ENCODE data around the gene AUTS2. TPM values are rescaled to one million over a fixed set of nuclear protein-coding genes. Genes with fewer than 3 reads are reported as not detected.

Gene AUTS2
- total RNA-seq, 5 donors from 2014 or later (not counting 1 experiment from before 2014, with no cell fraction given): 10.6 to 66.2 (median 37.6) TPM

DNA sequence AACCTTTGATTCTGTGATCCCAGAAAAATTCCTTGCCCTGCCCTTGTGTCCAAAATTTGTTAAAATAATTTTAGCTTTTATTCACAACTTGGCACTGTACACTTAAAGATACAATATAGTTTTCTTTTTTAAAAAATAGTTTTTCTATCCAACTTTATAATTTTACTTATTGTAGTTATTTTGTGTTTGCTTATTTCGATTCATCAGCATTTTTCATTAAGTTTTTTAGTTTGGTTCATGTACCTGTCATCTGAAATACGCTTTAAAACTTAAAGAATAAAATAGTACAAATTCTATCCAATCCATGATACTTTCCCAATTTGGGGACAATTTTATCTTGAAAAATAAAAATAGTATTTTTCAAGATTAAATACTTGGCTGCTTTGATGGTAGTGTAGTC is 514.8 kb downstream of the AUTS2 start:
- CTCF ChIA-PET: no interaction called here
- no peaks in the 10 kb centered on the region for H3K4me1 ChIP-seq (ENCODE audit: control insufficient read depth in 1 of 2, extremely low read depth in 1 of 2, insufficient read depth in 2 of 2, low read length in 2 of 2)
- no peak overlapping the region for H3K4me3 Mint-ChIP-seq
- no peak overlapping the region for H3K27ac Mint-ChIP-seq
- H3K36me3 Mint-ChIP-seq: no peaks in the 10 kb centered on the region
- POLR2A ChIA-PET: no interaction called here
- H3K27me3 Mint-ChIP-seq: no peaks in the 10 kb centered on the region
- no peaks in the 10 kb centered on the region for H3K9me3 ChIP-seq
- no CpG with 5 or more reads among the region's 2 CpGs for WGBS (ENCODE audit: insufficient coverage)
- H3K36me3 ChIP-seq (ENCODE audit: control insufficient read depth in 2 of 2, extremely low read depth in 1 of 2, insufficient read depth in 1 of 2, low read length in 1 of 2): no peaks in the 10 kb centered on the region
- H3K27ac ChIP-seq (ENCODE audit: low read length): no peak overlapping the region
- no peaks in the 10 kb centered on the region for H3K27me3 ChIP-seq (replicated peaks in 1 of 2; ENCODE audit: control insufficient read depth in 2 of 2, extremely low read depth in 1 of 2, insufficient read depth in 2 of 2, low read length in 1 of 2)
- ATAC-seq (replicated peaks in 1 of 4): no peak
- H3K9me3 Mint-ChIP-seq: no peaks in the 10 kb centered on the region
- no peaks in the 10 kb centered on the region for H3K4me1 Mint-ChIP-seq
- no peak overlapping the region for H3K4me3 ChIP-seq (ENCODE audit: control insufficient read depth in 1 of 2, extremely low read depth in 1 of 2, low read length in 1 of 2)
- no peak for DNase-seq

DNA sequence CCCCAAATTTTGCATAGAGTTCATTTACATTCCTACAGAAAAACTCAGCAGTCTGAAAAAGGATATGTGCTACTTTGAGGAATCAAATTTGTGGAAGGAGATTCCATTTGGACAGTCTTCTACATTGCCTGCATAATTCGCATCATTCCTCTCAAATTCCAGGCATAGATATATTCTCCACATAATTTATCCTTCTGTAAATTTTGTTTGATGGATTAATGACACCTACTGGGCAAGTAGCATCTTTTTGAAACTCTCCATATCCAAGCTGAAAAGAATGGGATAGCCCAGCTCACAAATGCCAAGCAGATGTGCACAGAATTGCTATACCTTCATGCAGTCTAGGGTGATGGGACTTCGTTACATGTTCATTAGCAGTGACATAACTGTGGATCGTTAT is 515.3 kb downstream of the AUTS2 start:
- POLR2A ChIA-PET: no interaction called here
- no peaks in the 10 kb centered on the region for H3K4me1 ChIP-seq (ENCODE audit: control insufficient read depth in 1 of 2, extremely low read depth in 1 of 2, insufficient read depth in 2 of 2, low read length in 2 of 2)
- no peaks in the 10 kb centered on the region for H3K9me3 ChIP-seq
- no peak overlapping the region for H3K27ac ChIP-seq (ENCODE audit: low read length)
- ATAC-seq (replicated peaks in 1 of 4) (no peak), DNase-seq (no peak)
- H3K9me3 Mint-ChIP-seq: no peaks in the 10 kb centered on the region
- no peaks in the 10 kb centered on the region for H3K27me3 ChIP-seq (replicated peaks in 1 of 2; ENCODE audit: control insufficient read depth in 2 of 2, extremely low read depth in 1 of 2, insufficient read depth in 2 of 2, low read length in 1 of 2)
- WGBS (ENCODE audit: insufficient coverage): no CpG with 5 or more reads among the region's 3 CpGs
- H3K27me3 Mint-ChIP-seq: no peaks in the 10 kb centered on the region
- H3K36me3 Mint-ChIP-seq: no peaks in the 10 kb centered on the region
- no peak overlapping the region for H3K27ac Mint-ChIP-seq
- H3K4me3 ChIP-seq (ENCODE audit: control insufficient read depth in 1 of 2, extremely low read depth in 1 of 2, low read length in 1 of 2): no peak overlapping the region
- CTCF ChIA-PET: no interaction called here
- no peaks in the 10 kb centered on the region for H3K4me1 Mint-ChIP-seq
- H3K36me3 ChIP-seq (ENCODE audit: control insufficient read depth in 2 of 2, extremely low read depth in 1 of 2, insufficient read depth in 1 of 2, low read length in 1 of 2): no peaks in the 10 kb centered on the region
- H3K4me3 Mint-ChIP-seq: no peak overlapping the region

DNA sequence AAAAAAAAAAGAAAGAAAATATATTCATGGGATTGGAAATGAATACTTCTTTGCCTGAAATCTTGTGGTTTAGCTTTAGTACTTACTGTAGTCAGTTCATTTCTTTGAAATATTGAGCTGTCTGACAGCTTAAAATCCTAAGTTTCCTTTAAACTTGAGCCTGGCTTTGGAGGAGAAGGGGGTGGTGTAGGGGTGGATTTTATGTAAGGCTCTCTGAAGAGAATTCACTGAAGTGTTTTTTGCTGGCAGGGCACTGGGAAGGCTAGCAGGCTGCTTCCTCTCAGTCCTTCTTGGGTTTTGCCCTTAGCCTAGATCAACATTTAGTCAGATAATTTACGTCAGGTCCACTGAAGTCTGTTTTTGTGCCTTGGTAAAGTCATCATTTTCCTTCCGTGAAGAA is 516.5 kb downstream of the AUTS2 start:
- H3K27me3 ChIP-seq (replicated peaks in 1 of 2; ENCODE audit: control insufficient read depth in 2 of 2, extremely low read depth in 1 of 2, insufficient read depth in 2 of 2, low read length in 1 of 2): no peaks in the 10 kb centered on the region
- H3K36me3 ChIP-seq (ENCODE audit: control insufficient read depth in 2 of 2, extremely low read depth in 1 of 2, insufficient read depth in 1 of 2, low read length in 1 of 2): no peaks in the 10 kb centered on the region
- 86% methylated on average over 2 of the region's 2 CpGs for WGBS (ENCODE audit: insufficient coverage)
- POLR2A ChIA-PET: no interaction called here
- CTCF ChIA-PET: no interaction called here
- H3K27ac ChIP-seq (ENCODE audit: low read length): no peak overlapping the region
- Mint-ChIP-seq H3K36me3 (no peaks in the 10 kb centered on the region), H3K4me1 (no peaks in the 10 kb centered on the region), H3K27ac (no peak overlapping the region), H3K4me3 (no peak overlapping the region), H3K27me3 (no peaks in the 10 kb centered on the region), H3K9me3 (no peaks in the 10 kb centered on the region)
- no peaks in the 10 kb centered on the region for H3K9me3 ChIP-seq
- DNase-seq (no peak), ATAC-seq (replicated peaks in 1 of 4) (no peak)
- H3K4me3 ChIP-seq (ENCODE audit: control insufficient read depth in 1 of 2, extremely low read depth in 1 of 2, low read length in 1 of 2): no peak overlapping the region
- no peaks in the 10 kb centered on the region for H3K4me1 ChIP-seq (ENCODE audit: control insufficient read depth in 1 of 2, extremely low read depth in 1 of 2, insufficient read depth in 2 of 2, low read length in 2 of 2)

DNA sequence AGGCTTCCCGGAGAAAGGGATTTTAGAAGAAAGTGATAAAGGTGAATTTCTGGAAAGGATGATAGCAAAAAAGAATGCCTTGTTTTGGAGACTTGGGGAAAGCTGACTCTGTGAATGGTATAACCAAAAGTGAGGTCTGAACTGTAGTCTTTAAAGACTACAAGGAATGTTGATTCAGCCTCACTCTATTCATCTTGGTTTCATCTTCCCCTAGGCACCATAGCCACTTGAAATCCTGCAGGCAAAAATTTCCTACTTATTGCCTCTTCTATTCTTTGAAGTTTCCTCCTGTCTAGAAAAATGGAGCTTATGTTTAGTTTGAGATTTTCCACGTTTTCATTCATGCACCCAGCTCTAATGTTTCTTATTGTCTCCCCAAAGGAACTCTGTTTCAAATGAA is 518.0 kb downstream of the AUTS2 start:
- POLR2A ChIA-PET: no interaction called here
- no peaks in the 10 kb centered on the region for H3K27me3 ChIP-seq (replicated peaks in 1 of 2; ENCODE audit: control insufficient read depth in 2 of 2, extremely low read depth in 1 of 2, insufficient read depth in 2 of 2, low read length in 1 of 2)
- H3K36me3 ChIP-seq (ENCODE audit: control insufficient read depth in 2 of 2, extremely low read depth in 1 of 2, insufficient read depth in 1 of 2, low read length in 1 of 2): no peaks in the 10 kb centered on the region
- no peaks in the 10 kb centered on the region for H3K27me3 Mint-ChIP-seq
- H3K9me3 Mint-ChIP-seq: peaks cover 2 to 8% (median 5%) of the 10 kb centered on the region in 3 donors
- ATAC-seq (replicated peaks in 1 of 4) (no peak), DNase-seq (no peak)
- peaks cover 2% of the 10 kb centered on the region for H3K9me3 ChIP-seq
- WGBS (ENCODE audit: insufficient coverage): 100% methylated on average over 1 of the region's 2 CpGs
- H3K27ac Mint-ChIP-seq: no peak overlapping the region
- no peaks in the 10 kb centered on the region for H3K36me3 Mint-ChIP-seq
- H3K4me3 Mint-ChIP-seq: no peak overlapping the region
- H3K4me3 ChIP-seq (ENCODE audit: control insufficient read depth in 1 of 2, extremely low read depth in 1 of 2, low read length in 1 of 2): no peak overlapping the region
- no peaks in the 10 kb centered on the region for H3K4me1 ChIP-seq (ENCODE audit: control insufficient read depth in 1 of 2, extremely low read depth in 1 of 2, insufficient read depth in 2 of 2, low read length in 2 of 2)
- no peaks in the 10 kb centered on the region for H3K4me1 Mint-ChIP-seq
- CTCF ChIA-PET: no interaction called here
- H3K27ac ChIP-seq (ENCODE audit: low read length): no peak overlapping the region

DNA sequence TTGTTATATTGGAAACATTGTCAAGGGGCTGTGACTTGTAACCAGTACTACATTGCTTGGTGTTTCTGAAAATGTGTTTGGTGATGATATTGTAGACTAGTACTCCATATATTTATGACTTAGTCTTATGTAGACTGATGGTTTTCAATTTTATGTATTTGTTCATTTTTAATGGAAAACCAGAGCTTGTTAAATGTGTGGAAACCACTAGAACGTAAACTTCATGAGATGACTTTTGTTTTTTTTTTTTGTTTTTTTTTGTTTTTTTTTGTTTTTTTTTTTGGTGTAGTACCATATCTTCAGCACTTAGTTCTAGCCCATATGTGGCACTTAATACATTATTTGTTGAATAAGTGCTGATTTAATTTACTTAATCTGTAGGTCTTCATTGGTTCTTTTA is 518.6 kb downstream of the AUTS2 start:
- no peaks in the 10 kb centered on the region for H3K4me1 Mint-ChIP-seq
- no peak overlapping the region for H3K27ac Mint-ChIP-seq
- Histone ChIP-seq H3K4me3 (ENCODE audit: control insufficient read depth in 1 of 2, extremely low read depth in 1 of 2, low read length in 1 of 2) (no peak overlapping the region), H3K27me3 (replicated peaks in 1 of 2; ENCODE audit: control insufficient read depth in 2 of 2, extremely low read depth in 1 of 2, insufficient read depth in 2 of 2, low read length in 1 of 2) (no peaks in the 10 kb centered on the region), H3K36me3 (ENCODE audit: control insufficient read depth in 2 of 2, extremely low read depth in 1 of 2, insufficient read depth in 1 of 2, low read length in 1 of 2) (no peaks in the 10 kb centered on the region), H3K9me3 (peaks cover 2% of the 10 kb centered on the region), H3K27ac (ENCODE audit: low read length) (no peak overlapping the region), H3K4me1 (ENCODE audit: control insufficient read depth in 1 of 2, extremely low read depth in 1 of 2, insufficient read depth in 2 of 2, low read length in 2 of 2) (no peaks in the 10 kb centered on the region)
- CTCF ChIA-PET: no interaction called here
- no peak overlapping the region for H3K4me3 Mint-ChIP-seq
- WGBS (ENCODE audit: insufficient coverage): no CpG with 5 or more reads among the region's 1 CpG
- H3K27me3 Mint-ChIP-seq: no peaks in the 10 kb centered on the region
- ATAC-seq (replicated peaks in 1 of 4): no peak
- H3K9me3 Mint-ChIP-seq: peaks cover 8 to 14% (median 10%) of the 10 kb centered on the region in 3 donors
- POLR2A ChIA-PET: no interaction called here
- H3K36me3 Mint-ChIP-seq: no peaks in the 10 kb centered on the region
- DNase-seq: no peak

DNA sequence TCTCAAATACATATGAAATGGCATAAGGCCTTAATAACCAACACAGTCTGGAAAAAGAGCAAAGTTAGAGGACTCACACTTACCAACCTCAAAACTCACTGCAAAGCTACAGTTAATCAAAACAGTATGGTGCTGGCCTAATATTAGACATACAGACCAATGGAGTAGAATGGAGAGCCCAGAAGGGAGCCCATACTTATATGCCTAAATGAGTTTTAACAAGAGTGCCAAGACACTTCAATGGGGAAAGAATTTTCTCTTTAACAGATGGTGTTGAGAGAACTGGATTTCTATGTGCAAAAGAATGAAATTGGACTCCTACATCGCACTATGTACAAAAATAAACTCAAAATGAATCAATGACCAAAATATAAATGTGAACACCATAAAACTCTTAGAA is 522.6 kb downstream of the AUTS2 start:
- DNase-seq: no peak
- CTCF ChIA-PET: interaction anchor here in 1 of 2 donors (0.7 kb wide), 1 partner anchor 84 kb away, joined by 4 read pairs; no protein-coding TSS in a partner anchor
- no CpG with 5 or more reads among the region's 1 CpG for WGBS (ENCODE audit: insufficient coverage)

DNA sequence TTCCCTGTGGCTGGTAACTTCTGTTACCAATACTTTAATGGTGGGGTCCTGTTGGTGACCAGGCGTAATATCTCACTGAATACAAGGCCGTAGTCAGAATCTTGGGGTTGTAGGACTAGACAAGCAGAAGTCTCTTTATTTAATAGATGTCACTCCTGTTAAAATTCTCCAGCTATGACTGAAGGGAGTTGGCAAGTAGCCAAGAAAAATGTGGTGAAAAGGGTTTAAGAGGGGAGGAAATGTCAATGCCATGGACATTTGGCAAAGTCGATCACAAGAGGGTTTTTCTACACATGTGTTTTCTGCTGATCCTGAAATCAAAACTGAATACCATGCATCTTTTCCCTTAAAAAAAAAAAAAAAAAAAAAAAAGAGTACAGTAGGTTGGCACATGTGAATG is 533.5 kb downstream of the AUTS2 start:
- CTCF ChIA-PET: interaction anchor here in 1 of 2 donors (0.6 kb wide), 1 partner anchor 1981 kb away, joined by 3 read pairs; no protein-coding TSS in a partner anchor
- no peak for ATAC-seq (replicated peaks in 1 of 4)
- H3K9me3 Mint-ChIP-seq: peaks cover 0 to 9% (median 4%) of the 10 kb centered on the region in 3 donors
- Histone ChIP-seq H3K27me3 (replicated peaks in 1 of 2; ENCODE audit: control insufficient read depth in 2 of 2, extremely low read depth in 1 of 2, insufficient read depth in 2 of 2, low read length in 1 of 2) (no peaks in the 10 kb centered on the region), H3K36me3 (ENCODE audit: control insufficient read depth in 2 of 2, extremely low read depth in 1 of 2, insufficient read depth in 1 of 2, low read length in 1 of 2) (no peaks in the 10 kb centered on the region), H3K4me3 (ENCODE audit: control insufficient read depth in 1 of 2, extremely low read depth in 1 of 2, low read length in 1 of 2) (no peak overlapping the region), H3K9me3 (no peaks in the 10 kb centered on the region), H3K27ac (ENCODE audit: low read length) (no peak overlapping the region), H3K4me1 (ENCODE audit: control insufficient read depth in 1 of 2, extremely low read depth in 1 of 2, insufficient read depth in 2 of 2, low read length in 2 of 2) (no peaks in the 10 kb centered on the region)
- no peak for DNase-seq
- H3K36me3 Mint-ChIP-seq: no peaks in the 10 kb centered on the region
- H3K27me3 Mint-ChIP-seq: no peaks in the 10 kb centered on the region
- H3K27ac Mint-ChIP-seq: no peak overlapping the region
- no peaks in the 10 kb centered on the region for H3K4me1 Mint-ChIP-seq
- POLR2A ChIA-PET: no interaction called here
- no peak overlapping the region for H3K4me3 Mint-ChIP-seq
- WGBS (ENCODE audit: insufficient coverage): 80% methylated on average over 2 of the region's 3 CpGs

More for the DNA sequence above, 522.6 kb downstream of the AUTS2 start:
- H3K9me3 ChIP-seq: peaks cover 2% of the 10 kb centered on the region
- no peaks in the 10 kb centered on the region for H3K36me3 ChIP-seq (ENCODE audit: control insufficient read depth in 2 of 2, extremely low read depth in 1 of 2, insufficient read depth in 1 of 2, low read length in 1 of 2)
- no peak overlapping the region for H3K4me3 ChIP-seq (ENCODE audit: control insufficient read depth in 1 of 2, extremely low read depth in 1 of 2, low read length in 1 of 2)
- POLR2A ChIA-PET: no interaction called here
- Mint-ChIP-seq H3K9me3 (peaks cover 16 to 37% (median 29%) of the 10 kb centered on the region in 3 donors), H3K4me1 (no peaks in the 10 kb centered on the region), H3K27ac (no peak overlapping the region), H3K27me3 (no peaks in the 10 kb centered on the region), H3K36me3 (no peaks in the 10 kb centered on the region), H3K4me3 (no peak overlapping the region)
- H3K27me3 ChIP-seq (replicated peaks in 1 of 2; ENCODE audit: control insufficient read depth in 2 of 2, extremely low read depth in 1 of 2, insufficient read depth in 2 of 2, low read length in 1 of 2): no peaks in the 10 kb centered on the region
- H3K27ac ChIP-seq (ENCODE audit: low read length): no peak overlapping the region
- H3K4me1 ChIP-seq (ENCODE audit: control insufficient read depth in 1 of 2, extremely low read depth in 1 of 2, insufficient read depth in 2 of 2, low read length in 2 of 2): no peaks in the 10 kb centered on the region
- ATAC-seq (replicated peaks in 1 of 4): no peak

Data from T-cell (primary cell).